HepG2 (cell line): ENCODE measurements around the gene HS3ST1. TPM values are rescaled to one million over a fixed set of nuclear protein-coding genes. Genes with fewer than 3 reads are reported as not detected.

Source experiments
- ATAC-seq: fragments of 200-7000 bp; cut with Tn5 transposase; 3 replicates; pipeline ENCODE4 v1.9.1; 2020; ENCODE audit warnings: mild to moderate bottlenecking, moderate library complexity
- BruUV-seq: library from RNA; stranded (reverse); fragments of 400-500 nt; replicated peaks from 2 replicates; lab custom pipeline; 2021; lab: Mats Ljungman, UMichigan
- CTCF ChIA-PET: fragments of 300-600 bp; formaldehyde crosslinking; extraction: SDS; loops from one replicate; lab custom pipeline; 2021; ENCODE audit warnings: low total read pairs, inconsistent platforms, low intra/inter-chr PET ratio; lab: Yijun Ruan, JAX
- POLR2A ChIA-PET: fragments of 350-600 bp; sonication (Branson Sonifier 250); formaldehyde crosslinking; loops from one replicate; lab custom pipeline; 2020; ENCODE audit warnings: antibody characterized with exemption, inconsistent platforms; lab: Yijun Ruan, JAX
- DNase-seq: peaks from one replicate; pipeline ENCODE4 v3.0.0-alpha.2; 2015; ENCODE audit warnings: low spot score
- FAIRE-seq: peaks from 3 replicates; lab custom pipeline; 2011; peaks lifted over from hg19 to GRCh38; lab: Jason Lieb, UNC
- H2AFZ ChIP-seq: one replicate; pipeline ENCODE4 v1.6.1; 2011; ENCODE audit warnings: low read length, inconsistent platforms
- H3K27ac ChIP-seq: fragments of 300-600 bp; 3 replicates; pipeline ENCODE4 v1.8.0; 2011; ENCODE audit warnings: mixed run types, mild to moderate bottlenecking, mixed read lengths, low read length, inconsistent platforms; ENCODE audit not compliant: insufficient read depth; ENCODE audit errors: extremely low read length
- H3K27me3 ChIP-seq, 2 experiments: fragments of 200-600 bp in 1 of 2; 2 replicates in 1 of 2; 3 replicates in 1 of 2; pipeline versions ENCODE4 v1.6.0 to v1.8.0; 2011; ENCODE audit warnings: low read length in 2 of 2, mild to moderate bottlenecking in 2 of 2, moderate library complexity in 2 of 2, inconsistent platforms in 1 of 2; ENCODE audit not compliant: insufficient read depth in 2 of 2, control insufficient read depth in 1 of 2
- H3K36me3 ChIP-seq, 2 experiments: fragments of 200-600 bp in 1 of 2; replicated peaks in 1 of 2; 2 replicates in 1 of 2; 3 replicates in 1 of 2; pipeline versions ENCODE4 v1.5.1 to v1.8.0; 2011; ENCODE audit warnings: low read length in 2 of 2, inconsistent platforms in 1 of 2; ENCODE audit not compliant: insufficient read depth in 2 of 2, control insufficient read depth in 1 of 2
- H3K4me1 ChIP-seq: 2 replicates; pipeline ENCODE4 v1.5.1; 2012; ENCODE audit warnings: low read length, inconsistent platforms; ENCODE audit not compliant: insufficient read depth
- H3K4me2 ChIP-seq: 2 replicates; pipeline ENCODE4 v1.6.0; 2011; ENCODE audit warnings: low read depth, low read length, inconsistent platforms
- H3K4me3 ChIP-seq, 3 experiments: fragments of 200-600 bp in 1 of 3; sonication (generic), shearing (Covaris generic) in 1 of 3; replicated peaks in 1 of 3; 2 replicates each; pipeline ENCODE4 v1.5.1; 2011 to 2016; ENCODE audit warnings: low read length in 3 of 3, inconsistent platforms in 2 of 3, low read depth in 2 of 3, mild to moderate bottlenecking in 2 of 3, control low read depth in 1 of 3, mixed read lengths in 1 of 3; ENCODE audit not compliant: insufficient read depth in 1 of 3
- H3K79me2 ChIP-seq: one replicate; pipeline ENCODE4 v1.6.1; 2011; ENCODE audit warnings: low read length, inconsistent platforms; ENCODE audit not compliant: insufficient read depth
- H3K9ac ChIP-seq: 2 replicates; pipeline ENCODE4 v1.6.0; 2011; ENCODE audit warnings: mild to moderate bottlenecking, low read depth, low read length, inconsistent platforms; ENCODE audit not compliant: insufficient read depth
- H3K9me3 ChIP-seq: 2 replicates; pipeline ENCODE4 v1.5.1; 2012; ENCODE audit warnings: mild to moderate bottlenecking, low read length
- H4K20me1 ChIP-seq: 2 replicates; pipeline ENCODE4 v1.6.0; 2011; ENCODE audit warnings: inconsistent platforms, mild to moderate bottlenecking, low read length, moderate library complexity; ENCODE audit not compliant: insufficient read depth
- ISL2 ChIP-seq: sonication (generic); formaldehyde crosslinking; IDR thresholded peaks from 2 replicates; pipeline ENCODE4 v1.5.0; 2020; ENCODE audit warnings: missing genetic modification reagents
- NCOA1 ChIP-seq: sonication (generic); formaldehyde crosslinking; IDR thresholded peaks from 2 replicates; pipeline ENCODE4 v1.9.0; 2021; ENCODE audit warnings: missing genetic modification reagents
- PCBP1 ChIP-seq: fragments of 200-400 bp; formaldehyde crosslinking; IDR thresholded peaks from 2 replicates; pipeline ENCODE4 v1.6.1; 2017; ENCODE audit warnings: mild to moderate bottlenecking, low read depth, low read length, borderline replicate concordance
- THAP7 ChIP-seq: sonication (generic); formaldehyde crosslinking; IDR thresholded peaks from 2 replicates; pipeline ENCODE4 v1.8.1; 2023; ENCODE audit warnings: mild to moderate bottlenecking, missing genetic modification reagents
- YY1 ChIP-seq: IDR thresholded peaks from 2 replicates; pipeline ENCODE4 v1.6.1; 2011; ENCODE audit warnings: low read length, low read depth, moderate library complexity, mild to moderate bottlenecking; ENCODE audit not compliant: insufficient read depth, insufficient replicate concordance
- ZBTB38 ChIP-seq: sonication (generic); formaldehyde crosslinking; IDR thresholded peaks from 2 replicates; pipeline ENCODE4 v1.5.1; 2020; ENCODE audit warnings: mild to moderate bottlenecking, missing genetic modification reagents
- ZBTB7A ChIP-seq: sonication (generic); formaldehyde crosslinking; IDR thresholded peaks from 2 replicates; pipeline ENCODE4 v1.8.0; 2022; ENCODE audit warnings: mild to moderate bottlenecking, missing genetic modification reagents
- ZNF225 ChIP-seq: sonication (generic); formaldehyde crosslinking; IDR thresholded peaks from 2 replicates; pipeline ENCODE4 v1.4.0; 2020; ENCODE audit warnings: mild to moderate bottlenecking, missing genetic modification reagents
- ZNF263 ChIP-seq: sonication (generic); formaldehyde crosslinking; IDR thresholded peaks from 2 replicates; pipeline ENCODE4 v1.4.0; 2020; ENCODE audit warnings: missing genetic modification reagents
- ZNF430 ChIP-seq: sonication (generic); formaldehyde crosslinking; IDR thresholded peaks from 2 replicates; pipeline ENCODE4 v1.9.0; 2021; ENCODE audit warnings: mild to moderate bottlenecking, missing genetic modification reagents
- ZNF446 ChIP-seq: sonication (generic); formaldehyde crosslinking; IDR thresholded peaks from 2 replicates; pipeline ENCODE4 v1.5.0; 2020; ENCODE audit warnings: mild to moderate bottlenecking, missing genetic modification reagents
- ZNF512B ChIP-seq: sonication (generic); formaldehyde crosslinking; IDR thresholded peaks from 2 replicates; pipeline ENCODE4 v1.5.1; 2020; ENCODE audit warnings: missing genetic modification reagents, mild to moderate bottlenecking, borderline replicate concordance
- ZNF563 ChIP-seq: sonication (generic); formaldehyde crosslinking; IDR thresholded peaks from 2 replicates; pipeline ENCODE4 v1.8.0; 2022; ENCODE audit warnings: mild to moderate bottlenecking, moderate library complexity, missing genetic modification reagents
- ZNF580 ChIP-seq: IDR thresholded peaks from 2 replicates; pipeline ENCODE4 v1.6.1; 2016; ENCODE audit warnings: low read depth, borderline replicate concordance
- ZNF784 ChIP-seq: sonication (generic); formaldehyde crosslinking; IDR thresholded peaks from 2 replicates; pipeline ENCODE4 v1.5.1; 2020; ENCODE audit warnings: missing genetic modification reagents, mild to moderate bottlenecking, borderline replicate concordance
- ZNF850 ChIP-seq: sonication (generic); formaldehyde crosslinking; conservative IDR thresholded peaks from 2 replicates; pipeline ENCODE4 v1.9.0; 2021; ENCODE audit warnings: mild to moderate bottlenecking, missing genetic modification reagents
- WGBS: methylation state at CpG from one replicate; pipeline ENCODE4 v1.1.6; 2017; ENCODE audit warnings: low lambda C conversion rate; 5-methylcytosine and 5-hydroxymethylcytosine counted together
- in situ Hi-C: cut with HindIII; loops from 2 replicates; pipeline ENCODE4 v1.10.0; 2017; ENCODE audit warnings: low pct_unique_long_range_greater_than_20kb; ENCODE audit not compliant: extremely low pct_ligation_motif_present
- intact Hi-C: fragments of 100-400 bp; cut with micrococcal nuclease; formaldehyde crosslinking; loops from one replicate; pipeline ENCODE4 v1.10.0; 2022; ENCODE audit not compliant: unreplicated experiment
- polyA plus RNA-seq, 8 experiments: library from polyadenylated mRNA; depleted of rRNA in 3 of 8; stranded (reverse) in 7 of 8; unstranded in 1 of 8; fragments of >200 nt; fragmentation: Illumina TruSeq in 4 of 8; extraction: Trizol in 4 of 8; gene quantifications; 2 replicates each; pipeline versions ENCODE4 v1.2.1 to v1.2.3, GENCODE V29; 2011 to 2016; ENCODE audit warnings: low read depth in 4 of 8, missing spikeins in 1 of 8, mixed read lengths in 1 of 8; ENCODE audit not compliant: insufficient read depth in 1 of 8
- total RNA-seq, 5 experiments: library from RNA; depleted of rRNA; stranded (reverse); fragments of >200 nt; fragmentation: Illumina TruSeq; extraction: Trizol; gene quantifications; 2 replicates each; pipeline ENCODE4 v1.2.3, GENCODE V29; 2016; ENCODE audit warnings: low read depth in 1 of 5

The HS3ST1 gene
- total and polyA plus RNA-seq, 2 of the 13 experiments (the other 11 are each of a cell fraction or from before 2014, with no cell fraction given) = not detected

GRCh38 chr4:11427121-11427996, 1.3 kb downstream of the HS3ST1 start:
- Histone ChIP-seq H4K20me1 (no peaks in the 10 kb centered on the region), H3K4me3 (no peak overlapping the region), H3K79me2 (no peaks in the 10 kb centered on the region), H3K27ac (no peak overlapping the region), H3K4me1 (no peaks in the 10 kb centered on the region), H3K36me3 (no peaks in the 10 kb centered on the region)
- intact Hi-C loops = no loop called here
- FAIRE-seq = no peak
- no peak for DNase-seq
- no peak for TF ChIP-seq ZNF580 (CRISPR knock-in tag)
- no peak for TF ChIP-seq ZNF563 (CRISPR knock-in tag)
- no peak for TF ChIP-seq ZBTB7A (CRISPR knock-in tag)
- no peak for TF ChIP-seq PCBP1
- no peak for TF ChIP-seq ZNF512B (CRISPR knock-in tag)
- TF ChIP-seq THAP7 (CRISPR knock-in tag) = no peak
- TF ChIP-seq ZNF784 (CRISPR knock-in tag) = no peak
- no peak for TF ChIP-seq ISL2
- no peak for TF ChIP-seq ZNF263 (CRISPR knock-in tag)
- no peak for TF ChIP-seq YY1
- no peak for TF ChIP-seq ZNF430 (CRISPR knock-in tag)
- no peak for TF ChIP-seq ZBTB38 (CRISPR knock-in tag)
- no peak for TF ChIP-seq ZNF446 (CRISPR knock-in tag)
- no peak for TF ChIP-seq ZNF850
- TF ChIP-seq NCOA1 (CRISPR knock-in tag) = no peak
- no peak for TF ChIP-seq ZNF225 (CRISPR knock-in tag)
- TF ChIP-seq, all 625 proteins: peak for 0
- H3K9ac ChIP-seq = no peak overlapping the region
- H3K27me3 ChIP-seq = peaks cover 0 to 1% of the 10 kb centered on the region in 2 experiments; a peak in 1 of 5 replicates
- 51% methylated on average over 42 of the region's 45 CpGs for WGBS
- in situ Hi-C loops = no loop called here
- ATAC-seq = no peak
- BruUV-seq = no TSS peak
- no peaks in the 10 kb centered on the region for H3K9me3 ChIP-seq
- H3K4me2 ChIP-seq = no peak overlapping the region
- POLR2A ChIA-PET = no interaction called here
- CTCF ChIA-PET = no interaction called here
- H2AFZ ChIP-seq = no peak overlapping the region
